ENCODE results near the gene ARHGEF9.

ARHGEF9 gene

GRCh38 chrX:63673896-63674295, 111.1 kb downstream of the ARHGEF9 start:
- H3K4me3 ChIP-seq (ENCODE audit: low read depth, low read length) = no peak overlapping the region
- DNase-seq (ENCODE audit: low read depth) = no peak
- no peak for TF ChIP-seq CTCF (conservative IDR thresholded peaks at IDR 0.05; ENCODE audit: low read depth, low read length)

GRCh38 chrX:63664741-63665140, 120.3 kb downstream of the ARHGEF9 start:
- no peak for TF ChIP-seq CTCF (conservative IDR thresholded peaks at IDR 0.05; ENCODE audit: low read depth, low read length)
- DNase-seq (ENCODE audit: low read depth) = peak; percentile 28
- no peak overlapping the region for H3K4me3 ChIP-seq (ENCODE audit: low read depth, low read length)

GRCh38 chrX:63664083-63664482, 120.9 kb downstream of the ARHGEF9 start:
- no peak overlapping the region for H3K4me3 ChIP-seq (ENCODE audit: low read depth, low read length)
- no peak for TF ChIP-seq CTCF (conservative IDR thresholded peaks at IDR 0.05; ENCODE audit: low read depth, low read length)
- DNase-seq (ENCODE audit: low read depth) = no peak

- no peak for DNase-seq (ENCODE audit: low read depth)
- TF ChIP-seq CTCF (conservative IDR thresholded peaks at IDR 0.05; ENCODE audit: low read depth, low read length) = no peak
- H3K4me3 ChIP-seq (ENCODE audit: low read depth, low read length) = no peak overlapping the region
Measured at GRCh38 chrX:63661676-63662075, 123.3 kb downstream of the ARHGEF9 start.

- TF ChIP-seq CTCF (conservative IDR thresholded peaks at IDR 0.05; ENCODE audit: low read depth, low read length) = no peak
- DNase-seq (ENCODE audit: low read depth) = peak; percentile 20
- no peak overlapping the region for H3K4me3 ChIP-seq (ENCODE audit: low read depth, low read length)
Measured at GRCh38 chrX:63658920-63659319, 126.1 kb downstream of the ARHGEF9 start.

GRCh38 chrX:63657821-63658220, 127.2 kb downstream of the ARHGEF9 start:
- TF ChIP-seq CTCF (conservative IDR thresholded peaks at IDR 0.05; ENCODE audit: low read depth, low read length) = no peak
- no peak overlapping the region for H3K4me3 ChIP-seq (ENCODE audit: low read depth, low read length)
- DNase-seq (ENCODE audit: low read depth) = peak; percentile 87

- TF ChIP-seq CTCF (conservative IDR thresholded peaks at IDR 0.05; ENCODE audit: low read depth, low read length) = no peak
- no peak overlapping the region for H3K4me3 ChIP-seq (ENCODE audit: low read depth, low read length)
- DNase-seq (ENCODE audit: low read depth) = peak; percentile 77
Measured at GRCh38 chrX:63656871-63657580, 128.0 kb downstream of the ARHGEF9 start.

Data from choroid plexus epithelial cell (primary cell).